SKM-1 (cell line): ENCODE measurements around the gene CHST3.
"Not testable (repeated sequence)": the region's sequence is repeated elsewhere in the genome, so short reads cannot be mapped to it uniquely, and the experiment has no call there.

Source experiments
- DNase-seq: peaks from one replicate; lab custom pipeline; 2025; ENCODE audit not compliant: unreplicated experiment; lab: John Stamatoyannopoulos, UW

The CHST3 gene

GRCh38 chr10:71985542-71986250, 21.5 kb downstream of the CHST3 start:
- DNase-seq: peak; percentile 59

- DNase-seq: not testable (repeated sequence)
Measured at GRCh38 chr10:71988895-71989294, 24.7 kb downstream of the CHST3 start.

GRCh38 chr10:71989661-71990454, 25.7 kb downstream of the CHST3 start:
- DNase-seq: no peak

GRCh38 chr10:71990706-71991269, 26.6 kb downstream of the CHST3 start:
- DNase-seq: no peak

GRCh38 chr10:71995449-71995848, 31.3 kb downstream of the CHST3 start:
- DNase-seq: no peak

- DNase-seq: no peak
Measured at GRCh38 chr10:71995887-71996575, 31.8 kb downstream of the CHST3 start.

- DNase-seq: no peak
Measured at GRCh38 chr10:71996592-71997371, 32.6 kb downstream of the CHST3 start.

- no peak for DNase-seq
Measured at GRCh38 chr10:71998119-71998839, 34.1 kb downstream of the CHST3 start.

- no peak for DNase-seq
Measured at GRCh38 chr10:71998840-71999194, 34.6 kb downstream of the CHST3 start.

- no peak for DNase-seq
Measured at GRCh38 chr10:71999360-72000072, 35.3 kb downstream of the CHST3 start.

GRCh38 chr10:72000073-72001032, 36.2 kb downstream of the CHST3 start:
- no peak for DNase-seq

- DNase-seq: no peak
Measured at GRCh38 chr10:72001033-72001395, 36.8 kb downstream of the CHST3 start.

GRCh38 chr10:72002354-72003295, 38.4 kb downstream of the CHST3 start:
- no peak for DNase-seq

- no peak for DNase-seq
Measured at GRCh38 chr10:72006026-72006425, 41.8 kb downstream of the CHST3 start.

GRCh38 chr10:72007246-72007892, 43.2 kb downstream of the CHST3 start:
- no peak for DNase-seq

GRCh38 chr10:72008096-72008981, 44.1 kb downstream of the CHST3 start:
- DNase-seq: no peak
